HG03196 (cell line): ENCODE data around the gene HTRA1.

Experiments used
- ATAC-seq: cut with Tn5 transposase; IDR thresholded peaks from one replicate; pipeline ENCODE4 v1.9.1; 2021; ENCODE audit not compliant: unreplicated experiment

The HTRA1 gene

DNA sequence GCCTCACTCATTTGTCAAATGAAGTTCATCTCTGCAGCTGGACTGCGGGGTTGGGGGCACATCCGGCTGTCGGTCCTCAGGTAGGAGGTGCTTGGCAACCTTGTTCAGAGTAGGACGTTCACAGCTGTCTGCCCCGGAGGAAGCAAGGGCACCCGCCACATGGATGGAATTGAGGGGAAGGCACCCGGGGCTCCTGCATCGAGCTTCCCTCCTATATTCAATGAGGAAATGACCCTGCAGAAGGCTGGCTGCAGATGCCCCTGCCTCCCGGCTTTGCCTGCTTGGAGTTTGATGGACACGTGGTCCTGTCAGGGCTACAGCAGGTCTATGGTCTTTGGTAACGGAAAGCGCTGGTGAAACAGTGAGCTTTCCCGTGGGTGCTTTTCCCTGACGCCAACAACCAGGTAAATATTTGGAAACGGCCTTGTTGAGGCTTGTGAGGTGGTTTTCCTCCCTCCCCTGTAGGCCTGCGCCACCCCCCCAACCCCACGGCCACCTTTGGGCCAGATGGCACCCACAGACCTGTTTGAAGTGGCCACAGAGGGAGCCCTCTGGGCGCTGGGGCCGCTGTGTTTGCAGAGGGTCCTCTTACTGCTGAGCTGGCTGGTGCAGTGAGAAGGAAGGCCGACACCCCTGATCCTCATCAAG is 32.9 kb downstream of the HTRA1 start:
- no peak for ATAC-seq

GRCh38 chr10:122494833-122495232 is 33.5 kb downstream of the HTRA1 start:
- ATAC-seq, result no peak

GRCh38 chr10:122495406-122496340 is 34.3 kb downstream of the HTRA1 start:
- no peak for ATAC-seq

DNA sequence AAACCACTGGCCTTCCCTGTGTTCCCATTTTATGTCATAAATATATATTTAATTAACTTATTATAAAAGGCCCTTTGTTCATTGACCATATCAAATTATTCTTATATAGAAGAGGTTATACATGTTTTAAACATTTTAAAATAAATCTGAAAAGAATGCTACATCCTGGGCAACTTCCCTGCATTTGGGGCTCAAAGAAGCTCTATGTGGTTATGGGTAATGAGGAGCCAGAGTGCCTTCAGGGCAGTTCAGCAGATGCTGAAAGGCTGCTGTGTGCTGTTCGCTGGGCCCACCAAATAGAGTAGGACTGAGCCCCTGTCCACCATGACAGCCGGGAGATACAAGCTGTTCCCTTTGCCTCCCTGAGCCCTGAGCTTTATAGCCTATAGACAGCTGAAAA is 35.9 kb downstream of the HTRA1 start:
- ATAC-seq, result no peak

GRCh38 chr10:122498521-122498920 is 37.2 kb downstream of the HTRA1 start:
- no peak for ATAC-seq

DNA sequence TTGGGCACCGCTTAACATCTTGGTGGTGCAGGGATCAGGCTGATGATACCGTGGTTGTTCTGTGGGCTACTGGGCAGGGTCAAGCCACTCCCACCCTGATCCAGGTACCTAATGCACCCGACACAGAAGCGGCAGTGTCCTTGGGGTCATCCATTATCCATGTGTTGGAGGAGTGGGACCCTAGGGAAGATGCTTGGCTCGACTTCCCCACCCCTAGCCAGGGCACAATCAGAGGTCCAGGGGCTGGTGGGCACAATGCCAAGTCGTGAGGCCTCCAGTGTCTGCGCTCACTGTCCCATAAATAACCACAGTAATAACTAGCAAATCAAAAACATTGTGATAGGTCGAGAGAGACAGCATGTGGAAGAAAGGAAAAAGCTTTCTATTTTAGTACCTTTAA is 37.7 kb downstream of the HTRA1 start:
- no peak for ATAC-seq

GRCh38 chr10:122499491-122499941 is 38.2 kb downstream of the HTRA1 start:
- ATAC-seq, result no peak

- no peak for ATAC-seq
Measured at GRCh38 chr10:122500194-122500593, 38.8 kb downstream of the HTRA1 start.

DNA sequence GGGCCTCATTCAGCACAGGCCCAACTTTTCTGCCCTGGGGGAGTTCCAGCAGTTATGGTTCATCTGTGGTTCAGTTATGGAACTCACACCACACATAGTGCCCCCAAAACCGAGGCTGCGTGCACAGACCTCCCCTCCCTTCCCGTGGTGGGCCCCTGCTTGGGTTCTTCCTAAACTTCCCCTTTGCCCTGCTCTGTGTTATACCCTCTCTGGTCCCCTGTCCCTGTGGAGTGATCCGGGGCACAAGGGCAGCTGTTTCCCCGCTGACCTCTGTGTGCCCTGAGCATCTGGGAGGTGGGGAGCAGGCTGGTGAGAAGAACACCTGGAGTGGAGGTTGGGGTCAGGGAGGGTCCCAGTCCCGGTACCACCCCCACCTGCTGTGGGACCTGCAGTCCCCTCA is 39.4 kb downstream of the HTRA1 start:
- ATAC-seq, result no peak

GRCh38 chr10:122503012-122503411 is 41.7 kb downstream of the HTRA1 start:
- no peak for ATAC-seq

DNA sequence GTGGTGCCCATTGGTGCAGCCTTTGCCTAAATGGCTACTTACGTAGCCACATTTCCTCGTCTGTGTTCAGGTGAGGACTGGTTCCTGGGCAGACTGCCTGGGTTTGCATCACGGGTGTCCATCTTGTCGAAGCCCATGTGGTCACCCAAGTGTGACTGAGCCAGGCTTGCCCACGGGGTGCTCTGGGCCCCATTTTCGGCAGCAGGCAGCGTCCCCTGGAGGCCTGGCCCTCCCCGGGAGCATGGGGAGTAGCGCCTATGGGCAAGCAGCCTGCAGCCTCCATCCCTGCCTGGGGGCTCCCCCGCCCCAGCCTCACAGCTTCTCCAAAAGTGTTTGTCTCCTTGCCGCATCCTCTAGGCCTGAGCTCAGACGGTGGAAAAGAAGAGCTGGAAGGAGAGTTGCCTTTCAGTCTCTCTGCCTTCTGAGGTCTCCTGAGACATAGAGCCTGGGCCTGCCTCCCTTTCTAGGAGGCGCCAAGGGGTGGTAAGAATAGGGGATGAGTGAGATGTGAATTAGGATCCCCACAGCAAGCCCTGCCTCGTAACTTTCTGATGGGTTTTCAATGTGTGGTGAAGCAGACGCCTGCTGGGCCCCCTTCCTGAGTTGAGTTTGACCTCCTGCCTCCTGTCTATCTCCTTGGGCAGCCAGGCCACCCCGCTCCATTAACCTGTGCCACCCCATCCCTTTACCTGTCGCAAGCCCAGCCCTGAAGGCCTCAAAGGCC is 42.7 kb downstream of the HTRA1 start:
- no peak for ATAC-seq

- no peak for ATAC-seq
Measured at GRCh38 chr10:122504610-122504950, 43.2 kb downstream of the HTRA1 start.

DNA sequence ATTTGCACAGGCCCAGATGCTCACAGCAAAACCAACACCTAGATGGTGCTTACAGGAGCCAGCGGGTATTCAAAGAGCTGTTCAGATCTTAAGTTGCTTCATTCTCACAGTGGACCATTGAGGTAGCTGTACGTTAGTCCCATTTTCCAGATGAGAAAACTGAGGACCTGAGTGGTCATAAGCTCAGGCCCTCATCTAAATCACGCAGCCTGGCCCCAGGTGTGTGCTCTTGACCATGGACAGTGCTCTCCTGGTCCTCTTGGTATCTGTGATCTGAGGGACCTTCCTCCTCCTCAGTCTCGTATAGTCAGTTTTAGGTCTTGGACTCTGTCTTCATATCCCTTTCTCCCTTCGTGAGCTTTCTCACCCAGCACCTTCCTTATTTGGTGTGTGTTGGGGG is 43.7 kb downstream of the HTRA1 start:
- no peak for ATAC-seq

- ATAC-seq, result no peak
Measured at GRCh38 chr10:122505885-122506645, 44.7 kb downstream of the HTRA1 start.

- ATAC-seq, result no peak
Measured at GRCh38 chr10:122507616-122508015, 46.3 kb downstream of the HTRA1 start.

DNA sequence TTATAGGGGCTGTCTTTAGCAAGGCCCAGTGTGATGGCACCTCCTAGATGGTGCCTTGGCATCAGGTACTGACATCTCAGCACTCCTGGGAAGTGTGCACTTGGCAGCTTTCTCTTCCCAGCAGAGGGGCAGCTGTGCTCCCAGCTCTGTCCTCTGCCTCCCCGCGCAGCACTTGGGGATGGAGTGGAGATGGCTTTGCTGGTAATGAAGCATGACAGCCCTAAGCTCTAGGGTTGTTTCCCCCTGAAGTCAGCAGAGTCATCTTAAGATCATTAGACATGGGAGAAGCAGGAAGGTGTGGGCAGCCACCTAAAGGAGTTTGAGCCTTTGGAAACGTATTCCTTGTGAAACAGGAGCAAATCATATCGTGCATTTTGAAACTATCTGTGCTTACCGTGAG is 46.7 kb downstream of the HTRA1 start:
- no peak for ATAC-seq

- no peak for ATAC-seq
Measured at GRCh38 chr10:122509323-122509722, 48.0 kb downstream of the HTRA1 start.

DNA sequence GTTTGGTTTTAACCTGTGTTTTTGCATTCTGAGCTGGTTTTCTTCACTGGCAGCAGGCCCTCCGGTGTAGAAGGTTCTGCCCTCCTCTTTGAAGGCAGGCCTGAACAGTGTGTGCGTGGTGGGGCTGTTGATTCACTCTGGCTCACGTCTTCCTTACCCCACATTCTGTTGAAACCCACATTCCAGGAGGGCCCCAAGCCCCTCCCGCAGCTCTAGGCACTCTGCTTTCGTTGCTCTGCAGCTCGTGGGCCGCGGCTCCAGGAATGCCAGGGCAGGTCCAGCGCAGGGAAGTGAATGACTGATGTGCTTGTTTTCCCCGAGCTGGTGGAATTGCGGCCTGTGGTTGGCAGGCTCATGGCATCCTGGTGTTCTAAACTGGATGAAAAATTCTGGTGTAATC is 49.0 kb downstream of the HTRA1 start:
- ATAC-seq, result no peak

- no peak for ATAC-seq
Measured at GRCh38 chr10:122510736-122511135, 49.4 kb downstream of the HTRA1 start.

DNA sequence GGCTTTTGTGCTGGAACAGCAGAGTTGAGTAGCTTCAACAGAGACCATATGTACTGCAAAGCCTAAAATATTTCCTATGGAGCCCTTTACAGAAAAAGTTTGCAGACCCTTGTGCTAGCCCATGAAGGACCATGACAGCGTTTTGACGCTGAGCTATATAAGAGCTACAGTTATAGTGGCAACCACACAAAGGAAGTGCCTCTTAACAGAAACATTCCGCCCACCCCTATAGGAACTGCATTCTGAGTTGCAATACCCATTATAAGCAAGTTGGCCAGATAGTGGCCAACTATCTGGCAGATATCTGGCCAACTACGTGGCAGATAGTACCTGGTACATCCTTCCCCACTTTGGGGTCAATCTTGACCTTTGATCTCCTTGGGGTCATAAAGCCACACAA is 51.7 kb downstream of the HTRA1 start:
- ATAC-seq, result no peak
